ENCODE results near the gene PKD1L1.

DNA sequence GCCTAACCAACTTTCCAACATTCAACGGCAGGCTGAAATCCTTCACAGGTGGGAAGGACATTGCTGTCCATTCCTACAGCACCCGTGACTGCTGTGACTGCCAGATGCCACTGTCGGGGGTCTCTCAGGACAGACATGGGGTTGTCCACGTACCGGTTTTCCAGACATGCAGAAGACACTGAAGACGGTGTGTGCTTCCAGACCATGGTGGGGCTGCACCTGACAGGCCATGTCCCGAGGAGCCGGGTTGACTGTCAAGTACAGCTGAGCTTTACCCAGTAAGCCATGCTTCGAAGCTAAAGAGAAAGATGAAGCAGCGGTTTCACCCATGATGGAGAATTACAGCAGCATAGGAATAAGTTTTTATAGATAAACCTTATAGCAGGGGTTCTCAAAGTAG lies 70.9 kb downstream of the PKD1L1 start:
- TF ChIP-seq POLR2A (IDR thresholded peaks at IDR 0.05), result no peak
- TF ChIP-seq, protein P1, sequence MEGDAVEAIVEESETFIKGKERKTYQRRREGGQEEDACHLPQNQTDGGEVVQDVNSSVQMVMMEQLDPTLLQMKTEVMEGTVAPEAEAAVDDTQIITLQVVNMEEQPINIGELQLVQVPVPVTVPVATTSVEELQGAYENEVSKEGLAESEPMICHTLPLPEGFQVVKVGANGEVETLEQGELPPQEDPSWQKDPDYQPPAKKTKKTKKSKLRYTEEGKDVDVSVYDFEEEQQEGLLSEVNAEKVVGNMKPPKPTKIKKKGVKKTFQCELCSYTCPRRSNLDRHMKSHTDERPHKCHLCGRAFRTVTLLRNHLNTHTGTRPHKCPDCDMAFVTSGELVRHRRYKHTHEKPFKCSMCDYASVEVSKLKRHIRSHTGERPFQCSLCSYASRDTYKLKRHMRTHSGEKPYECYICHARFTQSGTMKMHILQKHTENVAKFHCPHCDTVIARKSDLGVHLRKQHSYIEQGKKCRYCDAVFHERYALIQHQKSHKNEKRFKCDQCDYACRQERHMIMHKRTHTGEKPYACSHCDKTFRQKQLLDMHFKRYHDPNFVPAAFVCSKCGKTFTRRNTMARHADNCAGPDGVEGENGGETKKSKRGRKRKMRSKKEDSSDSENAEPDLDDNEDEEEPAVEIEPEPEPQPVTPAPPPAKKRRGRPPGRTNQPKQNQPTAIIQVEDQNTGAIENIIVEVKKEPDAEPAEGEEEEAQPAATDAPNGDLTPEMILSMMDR (IDR thresholded peaks at IDR 0.05), result no peak

Data from heart left ventricle (tissue), 13 donors.